Esophagus muscularis mucosa (tissue), 4 donors: ENCODE measurements around the gene ZDHHC21. TPM values are rescaled to one million over a fixed set of nuclear protein-coding genes. Genes with fewer than 3 reads are reported as not detected.

Source experiments
- DNase-seq: peaks from one replicate; pipeline ENCODE4 v3.0.0-alpha.2; 2017; ENCODE audit errors: extremely low spot score
- H3K27ac ChIP-seq, 4 donors: fragments of 200-600 bp; sonication (generic); replicated peaks in 1 of 4; 1 replicate in 3 of 4; 2 replicates in 1 of 4; pipeline ENCODE4 v1.5.1; 2016 to 2019; ENCODE audit warnings: mild to moderate bottlenecking in 1 of 4
- H3K27me3 ChIP-seq, 4 donors: fragments of 200-600 bp; sonication (generic); one replicate each; pipeline versions ENCODE4 v1.5.1 to v1.6.0; 2016 to 2019
- H3K36me3 ChIP-seq, 4 donors: fragments of 200-600 bp; sonication (generic); one replicate each; pipeline ENCODE4 v1.5.1; 2016 to 2019
- H3K4me1 ChIP-seq, 4 donors: fragments of 200-600 bp; sonication (generic); one replicate each; pipeline ENCODE4 v1.5.1; 2016 to 2019
- H3K4me3 ChIP-seq, 4 donors: fragments of 200-600 bp; sonication (generic); 1 replicate in 2 of 4; 2 replicates in 2 of 4; pipeline ENCODE4 v1.5.1; 2016 to 2019; ENCODE audit warnings: mild to moderate bottlenecking in 4 of 4, moderate library complexity in 1 of 4
- H3K9me3 ChIP-seq, 4 donors: fragments of 200-600 bp; sonication (generic); 1 replicate in 3 of 4; 2 replicates in 1 of 4; pipeline ENCODE4 v1.5.1; 2016 to 2019
- EP300 ChIP-seq: sonication (generic); formaldehyde crosslinking; IDR thresholded peaks from one replicate; pipeline ENCODE4 v1.6.1; 2017; ENCODE audit warnings: antibody characterized with exemption
- POLR2A ChIP-seq: fragments of 450-650 bp; IDR thresholded peaks from one replicate; pipeline ENCODE4 v1.6.1; 2017; ENCODE audit warnings: antibody characterized with exemption, moderate library complexity, mild to moderate bottlenecking, low read depth
- POLR2AphosphoS5 ChIP-seq, 2 donors: sonication (generic); formaldehyde crosslinking; IDR thresholded peaks; one replicate each; pipeline ENCODE4 v1.6.1; 2017; ENCODE audit warnings: antibody characterized with exemption in 2 of 2
- WGBS: methylation state at CpG from one replicate; pipeline ENCODE4 v1.1.5; 2018; 5-methylcytosine and 5-hydroxymethylcytosine counted together
- intact Hi-C: fragments of 100-400 bp; cut with DNase I; formaldehyde crosslinking; loops from one replicate; pipeline ENCODE4 v1.15.1; 2023
- total RNA-seq, 4 donors: library from RNA; depleted of rRNA; stranded (reverse); fragments of >200 nt; gene quantifications; one replicate each; pipeline versions ENCODE4 v1.1.0 to v1.2.1, GENCODE V29; 2016
- TF ChIP-seq, protein P1 (sequence below), 3 experiments: fragments of 200-600 bp in 2 of 3; fragments of 450-650 bp in 1 of 3; sonication (generic) in 2 of 3; IDR thresholded peaks; one replicate each; pipeline ENCODE4 v1.5.1; 2017 to 2019; ENCODE audit warnings: antibody characterized with exemption in 3 of 3, mild to moderate bottlenecking in 2 of 3, moderate library complexity in 1 of 3

ZDHHC21 gene
- total RNA-seq, 4 donors from 2014 or later, result 7.6 to 11.6 (median 8.9) TPM

DNA sequence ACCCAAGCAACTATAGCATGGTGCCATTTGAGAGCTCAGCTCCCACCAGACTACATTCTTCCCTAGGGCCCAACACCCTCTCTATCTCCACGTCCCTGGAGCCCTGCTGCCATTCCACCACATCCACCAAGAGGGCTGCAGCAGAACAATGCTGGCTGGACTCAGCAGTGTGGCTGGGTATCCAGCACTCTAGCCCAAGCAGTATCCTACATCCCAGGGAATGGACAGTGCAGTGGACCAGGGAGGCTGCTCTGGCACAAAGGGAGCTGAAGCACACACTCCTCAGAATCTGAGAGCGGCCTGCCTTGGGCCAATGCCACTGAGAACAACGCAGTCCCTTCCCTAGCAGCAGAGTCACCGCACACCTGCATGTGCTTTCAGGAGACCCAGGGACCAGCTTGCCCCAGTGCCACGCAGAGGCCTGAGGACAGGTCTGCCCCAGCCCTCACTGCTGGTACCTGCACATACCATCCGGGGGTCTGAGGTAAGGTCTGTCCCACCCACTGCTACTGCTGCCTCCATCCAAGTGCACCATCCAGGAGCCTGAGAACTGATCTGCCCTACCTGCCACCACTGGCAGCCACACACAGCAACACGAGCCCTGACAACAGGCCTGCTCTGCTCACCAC is 95.9 kb downstream of the ZDHHC21 start:
- no peaks in the 10 kb centered on the region for H3K27me3 ChIP-seq
- H3K4me1 ChIP-seq, result no peaks in the 10 kb centered on the region
- peaks cover 5 to 13% (median 11%) of the 10 kb centered on the region in 4 donors for H3K36me3 ChIP-seq
- H3K9me3 ChIP-seq, result no peaks in the 10 kb centered on the region
- H3K4me3 ChIP-seq, result no peak overlapping the region
- no peak for DNase-seq
- TF ChIP-seq, protein P1, sequence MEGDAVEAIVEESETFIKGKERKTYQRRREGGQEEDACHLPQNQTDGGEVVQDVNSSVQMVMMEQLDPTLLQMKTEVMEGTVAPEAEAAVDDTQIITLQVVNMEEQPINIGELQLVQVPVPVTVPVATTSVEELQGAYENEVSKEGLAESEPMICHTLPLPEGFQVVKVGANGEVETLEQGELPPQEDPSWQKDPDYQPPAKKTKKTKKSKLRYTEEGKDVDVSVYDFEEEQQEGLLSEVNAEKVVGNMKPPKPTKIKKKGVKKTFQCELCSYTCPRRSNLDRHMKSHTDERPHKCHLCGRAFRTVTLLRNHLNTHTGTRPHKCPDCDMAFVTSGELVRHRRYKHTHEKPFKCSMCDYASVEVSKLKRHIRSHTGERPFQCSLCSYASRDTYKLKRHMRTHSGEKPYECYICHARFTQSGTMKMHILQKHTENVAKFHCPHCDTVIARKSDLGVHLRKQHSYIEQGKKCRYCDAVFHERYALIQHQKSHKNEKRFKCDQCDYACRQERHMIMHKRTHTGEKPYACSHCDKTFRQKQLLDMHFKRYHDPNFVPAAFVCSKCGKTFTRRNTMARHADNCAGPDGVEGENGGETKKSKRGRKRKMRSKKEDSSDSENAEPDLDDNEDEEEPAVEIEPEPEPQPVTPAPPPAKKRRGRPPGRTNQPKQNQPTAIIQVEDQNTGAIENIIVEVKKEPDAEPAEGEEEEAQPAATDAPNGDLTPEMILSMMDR (IDR thresholded peaks at IDR 0.05), result no peak
- TF ChIP-seq EP300 (no peak), POLR2AphosphoS5 (IDR thresholded peaks at IDR 0.05) (no peak), POLR2A (no peak)
- WGBS, result 93% methylated on average over 3 of the region's 7 CpGs
- H3K27ac ChIP-seq, result no peak overlapping the region
- intact Hi-C loops, result no loop called here

DNA sequence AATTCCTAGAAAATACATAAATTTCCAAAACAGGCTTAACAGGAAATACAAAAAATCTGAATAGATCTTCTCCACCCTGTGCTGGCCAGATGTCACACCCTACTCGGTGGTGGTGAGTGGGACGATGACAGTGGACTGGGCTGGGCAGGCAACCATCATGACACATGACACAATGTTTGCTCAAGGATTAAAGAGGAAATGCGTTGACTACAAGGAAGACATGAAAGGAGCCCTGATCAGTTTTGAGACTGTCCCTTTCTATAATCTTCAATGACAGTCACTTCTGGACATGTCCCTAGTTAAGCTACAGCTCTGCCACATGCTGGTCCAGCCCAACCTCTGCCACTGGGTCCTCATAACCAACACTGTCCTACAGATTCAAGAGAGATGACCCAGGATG is 99.8 kb downstream of the ZDHHC21 start:
- DNase-seq, result no peak
- Histone ChIP-seq H3K27ac (no peak overlapping the region), H3K4me3 (no peak overlapping the region), H3K4me1 (no peaks in the 10 kb centered on the region), H3K27me3 (no peaks in the 10 kb centered on the region), H3K9me3 (no peaks in the 10 kb centered on the region), H3K36me3 (peaks cover 10 to 22% (median 13%) of the 10 kb centered on the region in 4 donors)
- intact Hi-C loops, result no loop called here
- 96% methylated on average over 3 of the region's 3 CpGs for WGBS
- TF ChIP-seq POLR2AphosphoS5 (IDR thresholded peaks at IDR 0.05) (no peak), POLR2A (no peak)
- TF ChIP-seq, protein P1 (IDR thresholded peaks at IDR 0.05), result no peak

DNA sequence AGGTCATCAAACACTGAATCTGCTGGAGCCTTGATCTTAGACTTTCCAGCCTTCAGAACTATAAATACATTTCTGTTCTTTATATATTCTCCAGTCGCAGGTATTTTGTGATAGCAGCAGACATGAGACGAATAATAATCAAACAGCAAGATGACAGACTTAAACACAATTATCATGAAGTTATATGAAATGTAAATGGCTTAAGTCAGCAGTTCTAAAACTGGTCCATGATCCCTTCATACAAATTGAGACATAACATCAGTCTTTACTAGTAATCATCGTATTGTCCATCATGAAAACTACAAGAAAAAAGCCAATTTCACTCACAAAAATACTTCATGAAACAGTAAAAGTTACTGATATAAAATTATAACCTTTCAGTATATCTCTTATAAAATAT is 101.8 kb downstream of the ZDHHC21 start:
- WGBS, result 92% methylated on average over 3 of the region's 3 CpGs

DNA sequence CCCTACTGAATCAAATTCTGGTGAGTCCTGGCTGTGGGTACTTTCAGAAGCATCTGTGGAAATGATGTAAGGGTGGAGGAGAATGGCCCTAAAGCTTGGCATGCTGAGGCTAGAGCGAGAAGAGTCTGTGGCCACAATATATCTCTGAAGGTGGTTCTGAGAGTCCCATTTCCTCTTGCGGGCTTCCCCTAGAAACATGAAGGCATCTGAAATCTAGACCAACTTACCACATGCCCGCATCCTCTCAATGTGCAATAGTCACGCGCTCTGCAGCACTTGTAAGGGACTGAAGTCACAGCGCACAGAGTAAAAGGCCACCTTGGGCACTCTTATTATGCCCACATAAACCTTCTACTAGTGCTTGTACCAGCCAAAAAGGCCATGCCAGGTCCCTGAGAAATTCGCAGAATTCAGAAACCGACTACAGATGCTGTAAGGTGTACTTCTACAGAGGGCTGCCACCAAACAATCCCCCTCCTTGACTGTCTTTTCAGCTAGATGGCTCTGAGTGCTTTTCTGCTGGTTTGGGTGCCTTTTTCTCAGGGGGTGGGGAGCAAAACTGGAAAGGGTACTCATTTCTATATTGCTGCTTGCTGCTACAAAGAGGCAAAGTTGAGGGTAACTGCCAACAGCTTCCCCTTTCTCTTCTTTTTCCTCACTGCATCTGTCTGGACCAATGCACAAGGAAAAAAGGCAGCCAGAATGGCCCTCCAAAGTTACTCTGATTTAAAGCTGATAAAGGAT is 107.3 kb downstream of the ZDHHC21 start:
- Histone ChIP-seq H3K27ac (no peak overlapping the region), H3K4me1 (no peaks in the 10 kb centered on the region), H3K9me3 (peaks cover 0 to 7% (median 0%) of the 10 kb centered on the region in 4 donors), H3K4me3 (no peak overlapping the region), H3K36me3 (peaks cover 0 to 9% (median 4%) of the 10 kb centered on the region in 4 donors), H3K27me3 (no peaks in the 10 kb centered on the region)
- DNase-seq, result no peak
- intact Hi-C loops, result no loop called here
- WGBS, result 75% methylated on average over 7 of the region's 8 CpGs
- no peak for TF ChIP-seq EP300
- TF ChIP-seq, protein P1 (IDR thresholded peaks at IDR 0.05), result no peak
- TF ChIP-seq POLR2AphosphoS5 (IDR thresholded peaks at IDR 0.05), result no peak
- no peak for TF ChIP-seq POLR2A

More for the DNA sequence above, 101.8 kb downstream of the ZDHHC21 start:
- Histone ChIP-seq H3K36me3 (peaks cover 8 to 18% (median 12%) of the 10 kb centered on the region in 4 donors), H3K27ac (no peak overlapping the region), H3K9me3 (no peaks in the 10 kb centered on the region), H3K4me1 (no peaks in the 10 kb centered on the region), H3K27me3 (no peaks in the 10 kb centered on the region), H3K4me3 (no peak overlapping the region)
- DNase-seq, result no peak
- no peak for TF ChIP-seq POLR2A
- TF ChIP-seq EP300, result no peak
- no peak for TF ChIP-seq POLR2AphosphoS5 (IDR thresholded peaks at IDR 0.05)
- TF ChIP-seq, protein P1 (IDR thresholded peaks at IDR 0.05), result no peak
- intact Hi-C loops, result no loop called here
